Right lobe of liver (tissue), 4 donors: ENCODE results near the gene ATP10D.

Experiments
- POLR2A ChIP-seq: fragments of 450-650 bp; IDR thresholded peaks from one replicate; pipeline ENCODE4 v1.6.1; 2017; ENCODE audit warnings: antibody characterized with exemption, mild to moderate bottlenecking
- TF ChIP-seq, protein P1 (sequence below), 4 donors: fragments of 200-600 bp in 3 of 4; fragments of 450-650 bp in 1 of 4; IDR thresholded peaks; one replicate each; pipeline versions ENCODE4 v1.5.1 to v1.8.0; 2016 to 2022; ENCODE audit warnings: antibody characterized with exemption in 4 of 4, mild to moderate bottlenecking in 2 of 4
- donor health status: DM: no; HTN: no; CAD: no.
- donor health status: DM: no; HTN: no; CAD: no.
- donor health status: DM: no; HTN: yes; CAD: no.

DNA sequence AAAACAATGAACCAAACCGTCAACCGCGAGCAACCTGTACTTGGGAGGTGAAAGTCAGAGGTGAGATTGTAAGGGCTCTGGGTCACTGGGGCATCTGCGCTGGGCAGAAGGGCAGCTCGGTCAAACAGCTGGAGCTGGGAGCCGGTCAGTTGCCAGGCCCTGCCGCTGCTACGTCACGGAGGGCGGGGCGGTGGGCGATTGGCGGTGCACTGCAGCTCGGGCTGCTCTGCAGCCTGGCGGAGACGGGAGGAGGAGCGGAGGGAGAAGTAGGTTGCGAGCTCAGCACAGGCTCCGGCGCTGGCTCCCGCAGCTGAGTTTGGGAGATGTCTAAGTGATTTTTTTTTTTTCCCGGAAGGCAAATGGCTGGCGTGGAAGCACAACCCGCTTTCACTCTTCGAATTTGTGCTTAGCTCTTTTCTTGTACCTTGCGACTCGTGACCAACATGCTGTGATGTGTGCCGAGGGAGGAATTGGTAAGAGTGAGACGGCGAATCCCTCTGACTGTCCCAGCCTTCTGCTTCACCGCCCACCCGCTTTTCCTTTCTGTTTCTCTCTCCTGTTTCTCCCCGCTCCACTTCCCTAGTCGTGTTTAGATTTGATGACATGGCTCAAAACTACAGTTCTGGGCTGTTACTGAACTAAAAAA is at the start of gene ATP10D:
- TF ChIP-seq, protein P1, sequence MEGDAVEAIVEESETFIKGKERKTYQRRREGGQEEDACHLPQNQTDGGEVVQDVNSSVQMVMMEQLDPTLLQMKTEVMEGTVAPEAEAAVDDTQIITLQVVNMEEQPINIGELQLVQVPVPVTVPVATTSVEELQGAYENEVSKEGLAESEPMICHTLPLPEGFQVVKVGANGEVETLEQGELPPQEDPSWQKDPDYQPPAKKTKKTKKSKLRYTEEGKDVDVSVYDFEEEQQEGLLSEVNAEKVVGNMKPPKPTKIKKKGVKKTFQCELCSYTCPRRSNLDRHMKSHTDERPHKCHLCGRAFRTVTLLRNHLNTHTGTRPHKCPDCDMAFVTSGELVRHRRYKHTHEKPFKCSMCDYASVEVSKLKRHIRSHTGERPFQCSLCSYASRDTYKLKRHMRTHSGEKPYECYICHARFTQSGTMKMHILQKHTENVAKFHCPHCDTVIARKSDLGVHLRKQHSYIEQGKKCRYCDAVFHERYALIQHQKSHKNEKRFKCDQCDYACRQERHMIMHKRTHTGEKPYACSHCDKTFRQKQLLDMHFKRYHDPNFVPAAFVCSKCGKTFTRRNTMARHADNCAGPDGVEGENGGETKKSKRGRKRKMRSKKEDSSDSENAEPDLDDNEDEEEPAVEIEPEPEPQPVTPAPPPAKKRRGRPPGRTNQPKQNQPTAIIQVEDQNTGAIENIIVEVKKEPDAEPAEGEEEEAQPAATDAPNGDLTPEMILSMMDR (IDR thresholded peaks at IDR 0.05), result peak in 2 of 4 donors; percentile 4 to 18
- TF ChIP-seq POLR2A, result peak; percentile 86
